ENCODE measurements around the gene NDUFAF8. TPM values are rescaled to one million over a fixed set of nuclear protein-coding genes. Genes with fewer than 3 reads are reported as not detected.

The NDUFAF8 gene
- polyA plus RNA-seq, 2 of the 4 experiments (the other 2 are of a cell fraction), result 179 to 308 TPM

- POLR2A ChIA-PET, result no interaction called here
- WGBS (ENCODE audit: missing lambda C conversion rate), result 88% methylated on average over 20 of the region's 21 CpGs
Measured at GRCh38 chr17:81197831-81198490, 41.2 kb upstream of the NDUFAF8 start.

GRCh38 chr17:81198826-81199481, 40.2 kb upstream of the NDUFAF8 start:
- Histone ChIP-seq H3K4me2 (no peak overlapping the region), H3K9me3 (no peaks in the 10 kb centered on the region), H3K4me1 (no peaks in the 10 kb centered on the region), H3K4me3 (no peak overlapping the region), H3K27ac (no peak overlapping the region)
- WGBS (ENCODE audit: missing lambda C conversion rate), result 92% methylated on average over 21 of the region's 22 CpGs
- no peak for ATAC-seq
- CTCF ChIA-PET, result interaction anchor here (0.6 to 13.7 kb wide), 13 partner anchors 8 to 1387 kb away, joined by 3 to 175 read pairs (median 8); partner anchors contain the start of genes NDUFAF8 and TEPSIN
- TF ChIP-seq CTCF (IDR thresholded peaks at IDR 0.05), result no peak
- DNase-seq (ENCODE audit: low read depth in 1 of 2, low spot score in 1 of 2), result no peak
- FAIRE-seq, result no peak
- POLR2A ChIA-PET, result no interaction called here

More at GRCh38 chr17:81197831-81198490, 41.2 kb upstream of the NDUFAF8 start:
- no peak for TF ChIP-seq KDM1A (IDR thresholded peaks at IDR 0.05; ENCODE audit: low read depth)
- no peak for TF ChIP-seq NR3C1 (IDR thresholded peaks at IDR 0.05)
- no peak for TF ChIP-seq HES2 (IDR thresholded peaks at IDR 0.05)
- no peak for TF ChIP-seq HOXB13 (CRISPR knock-in tag; IDR thresholded peaks at IDR 0.05; ENCODE audit: low read depth)
- no peak for TF ChIP-seq CEBPB (IDR thresholded peaks at IDR 0.05)
- no peak for TF ChIP-seq ZNF302 (CRISPR knock-in tag; IDR thresholded peaks at IDR 0.05)
- no peak for TF ChIP-seq CHD2 (IDR thresholded peaks at IDR 0.05; ENCODE audit: low read length, partially characterized antibody)
- TF ChIP-seq ELK1 (IDR thresholded peaks at IDR 0.05; ENCODE audit: low read depth, low read length), result no peak
- TF ChIP-seq POLR2AphosphoS2 (conservative IDR thresholded peaks at IDR 0.05; ENCODE audit: low read length), result no peak
- no peak for TF ChIP-seq HEYL (CRISPR knock-in tag; IDR thresholded peaks at IDR 0.05)
- TF ChIP-seq RFX5 (IDR thresholded peaks at IDR 0.05), result no peak
- TF ChIP-seq GATA3 (IDR thresholded peaks at IDR 0.05; ENCODE audit: borderline replicate concordance), result no peak
- TF ChIP-seq JUN (IDR thresholded peaks at IDR 0.05), result no peak
- H3K4me2 ChIP-seq, result no peak overlapping the region
- ATAC-seq, result no peak
- H3K4me1 ChIP-seq, result no peaks in the 10 kb centered on the region
- no peak for FAIRE-seq
- H3K9me3 ChIP-seq, result no peaks in the 10 kb centered on the region
- H3K27ac ChIP-seq, result no peak overlapping the region
- H3K4me3 ChIP-seq, result no peak overlapping the region
- CTCF ChIA-PET, result interaction anchor here (0.6 to 13.7 kb wide), 11 partner anchors 7 to 1386 kb away, joined by 3 to 175 read pairs (median 8); no protein-coding TSS in a partner anchor
- DNase-seq (ENCODE audit: low read depth in 1 of 2, low spot score in 1 of 2), result no peak

GRCh38 chr17:81199482-81199830, 39.7 kb upstream of the NDUFAF8 start:
- CTCF ChIA-PET, result interaction anchor here (1.1 to 13.7 kb wide), 12 partner anchors 8 to 176 kb away, joined by 3 to 175 read pairs (median 8); partner anchors contain the start of genes NDUFAF8 and TEPSIN
- FAIRE-seq (no peak), DNase-seq (ENCODE audit: low read depth in 1 of 2, low spot score in 1 of 2) (no peak), ATAC-seq (no peak)
- no peak overlapping the region for H3K4me2 ChIP-seq
- 93% methylated on average over 18 of the region's 18 CpGs for WGBS (ENCODE audit: missing lambda C conversion rate)
- H3K27ac ChIP-seq, result no peak overlapping the region
- no peaks in the 10 kb centered on the region for H3K9me3 ChIP-seq
- POLR2A ChIA-PET, result no interaction called here
- no peaks in the 10 kb centered on the region for H3K4me1 ChIP-seq
- no peak overlapping the region for H3K4me3 ChIP-seq
- TF ChIP-seq RARB (CRISPR knock-in tag; IDR thresholded peaks at IDR 0.05) (no peak), USF2 (IDR thresholded peaks at IDR 0.05) (no peak), NR3C1 (IDR thresholded peaks at IDR 0.05) (no peak), HES2 (IDR thresholded peaks at IDR 0.05) (no peak), RFX5 (IDR thresholded peaks at IDR 0.05) (no peak), CBX2 (IDR thresholded peaks at IDR 0.05; ENCODE audit: borderline replicate concordance, low read depth) (no peak), KDM5A (IDR thresholded peaks at IDR 0.05) (no peak), ATOH8 (CRISPR knock-in tag; IDR thresholded peaks at IDR 0.05; ENCODE audit: low read depth) (no peak), BCL3 (IDR thresholded peaks at IDR 0.05) (no peak), FOXS1 (CRISPR knock-in tag; IDR thresholded peaks at IDR 0.05) (no peak), TFCP2L1 (CRISPR knock-in tag; IDR thresholded peaks at IDR 0.05) (no peak), MYC (IDR thresholded peaks at IDR 0.05; ENCODE audit: borderline replicate concordance, low read length) (no peak), ZNF302 (CRISPR knock-in tag; IDR thresholded peaks at IDR 0.05) (no peak), ESRRA (IDR thresholded peaks at IDR 0.05; ENCODE audit: borderline replicate concordance, low read length) (no peak)
